ENCODE measurements around the gene STH. TPM values are rescaled to one million over a fixed set of nuclear protein-coding genes. Genes with fewer than 3 reads are reported as not detected.

The STH gene
- total RNA-seq, 1 experiment from 2014 or later, result not detected

- intact Hi-C loops (cut with micrococcal nuclease), result no loop called here
- Mint-ChIP-seq H3K4me3 (ENCODE audit: unreplicated experiment) (no peak overlapping the region), H3K9me3 (ENCODE audit: unreplicated experiment) (no peaks in the 10 kb centered on the region), H3K4me1 (ENCODE audit: insufficient read depth, unreplicated experiment) (no peaks in the 10 kb centered on the region), H3K27ac (ENCODE audit: low read depth, unreplicated experiment) (no peak overlapping the region), H3K27me3 (ENCODE audit: insufficient read depth, unreplicated experiment) (no peaks in the 10 kb centered on the region), H3K36me3 (ENCODE audit: insufficient read depth, unreplicated experiment) (no peaks in the 10 kb centered on the region)
- ChIA-PET CTCF (no interaction called here), POLR2A (no interaction called here)
- no peak for TF ChIP-seq CTCF (IDR thresholded peaks at IDR 0.05; ENCODE audit: unreplicated experiment)
- no peak for DNase-seq (ENCODE audit: unreplicated experiment)
- no TSS peak for BruUV-seq (replicated peaks)
These were observed 39.9 kb upstream of the STH start for GRCh38 chr17:45958994-45959665.

- Mint-ChIP-seq H3K36me3 (ENCODE audit: insufficient read depth, unreplicated experiment) (no peaks in the 10 kb centered on the region), H3K4me1 (ENCODE audit: insufficient read depth, unreplicated experiment) (no peaks in the 10 kb centered on the region), H3K27me3 (ENCODE audit: insufficient read depth, unreplicated experiment) (no peaks in the 10 kb centered on the region), H3K4me3 (ENCODE audit: unreplicated experiment) (no peak overlapping the region), H3K9me3 (ENCODE audit: unreplicated experiment) (no peaks in the 10 kb centered on the region), H3K27ac (ENCODE audit: low read depth, unreplicated experiment) (no peak overlapping the region)
- intact Hi-C loops (cut with micrococcal nuclease), result no loop called here
- POLR2A ChIA-PET, result interaction anchor here (0.6 to 1.2 kb wide), 3 partner anchors 9 to 253 kb away, joined by 3 read pairs; no protein-coding TSS in a partner anchor
- no peak for DNase-seq (ENCODE audit: unreplicated experiment)
- no TSS peak for BruUV-seq (replicated peaks)
- TF ChIP-seq CTCF (IDR thresholded peaks at IDR 0.05; ENCODE audit: unreplicated experiment), result no peak
- CTCF ChIA-PET, result no interaction called here
These were observed 38.7 kb upstream of the STH start for GRCh38 chr17:45960311-45960710.

- no peak for DNase-seq (ENCODE audit: unreplicated experiment)
- CTCF ChIA-PET, result interaction anchor here (0.6 to 0.7 kb wide), 2 partner anchors 251 to 321 kb away, joined by 3 to 4 read pairs; no protein-coding TSS in a partner anchor
- intact Hi-C loops (cut with micrococcal nuclease), result no loop called here
- H3K27ac Mint-ChIP-seq (ENCODE audit: low read depth, unreplicated experiment), result no peak overlapping the region
- no peaks in the 10 kb centered on the region for H3K9me3 Mint-ChIP-seq (ENCODE audit: unreplicated experiment)
- no peak for TF ChIP-seq CTCF (IDR thresholded peaks at IDR 0.05; ENCODE audit: unreplicated experiment)
- POLR2A ChIA-PET, result interaction anchor here (0.6 to 1.2 kb wide), 4 partner anchors 12 to 314 kb away, joined by 3 to 4 read pairs (median 3); no protein-coding TSS in a partner anchor
- H3K36me3 Mint-ChIP-seq (ENCODE audit: insufficient read depth, unreplicated experiment), result no peaks in the 10 kb centered on the region
- H3K27me3 Mint-ChIP-seq (ENCODE audit: insufficient read depth, unreplicated experiment), result peaks cover 7% of the 10 kb centered on the region
- no peaks in the 10 kb centered on the region for H3K4me1 Mint-ChIP-seq (ENCODE audit: insufficient read depth, unreplicated experiment)
- H3K4me3 Mint-ChIP-seq (ENCODE audit: unreplicated experiment), result no peak overlapping the region
- BruUV-seq (replicated peaks), result no TSS peak
These were observed 37.8 kb upstream of the STH start for GRCh38 chr17:45961206-45961605.

GRCh38 chr17:45962221-45962972 lies 36.7 kb upstream of the STH start:
- TF ChIP-seq CTCF (IDR thresholded peaks at IDR 0.05; ENCODE audit: unreplicated experiment), result no peak
- no peaks in the 10 kb centered on the region for H3K36me3 Mint-ChIP-seq (ENCODE audit: insufficient read depth, unreplicated experiment)
- POLR2A ChIA-PET, result interaction anchor here (0.9 kb wide), 1 partner anchor 17 kb away, joined by 3 read pairs; no protein-coding TSS in a partner anchor

More at GRCh38 chr17:45962221-45962972, 36.7 kb upstream of the STH start:
- H3K27me3 Mint-ChIP-seq (ENCODE audit: insufficient read depth, unreplicated experiment), result peaks cover 19% of the 10 kb centered on the region
- CTCF ChIA-PET, result interaction anchor here (0.7 kb wide), 1 partner anchor 9 kb away, joined by 4 read pairs; no protein-coding TSS in a partner anchor
- no peaks in the 10 kb centered on the region for H3K9me3 Mint-ChIP-seq (ENCODE audit: unreplicated experiment)
- intact Hi-C loops (cut with micrococcal nuclease), result no loop called here
- no TSS peak for BruUV-seq (replicated peaks)
- no peak overlapping the region for H3K27ac Mint-ChIP-seq (ENCODE audit: low read depth, unreplicated experiment)
- DNase-seq (ENCODE audit: unreplicated experiment), result no peak
- no peak overlapping the region for H3K4me3 Mint-ChIP-seq (ENCODE audit: unreplicated experiment)
- no peaks in the 10 kb centered on the region for H3K4me1 Mint-ChIP-seq (ENCODE audit: insufficient read depth, unreplicated experiment)

Data from MCF 10A (cell line).